ENCODE measurements around the gene TMEM61. TPM values are rescaled to one million over a fixed set of nuclear protein-coding genes. Genes with fewer than 3 reads are reported as not detected.

The TMEM61 gene
- total RNA-seq, 1 donor from 2014 or later: 1.4 TPM

DNA sequence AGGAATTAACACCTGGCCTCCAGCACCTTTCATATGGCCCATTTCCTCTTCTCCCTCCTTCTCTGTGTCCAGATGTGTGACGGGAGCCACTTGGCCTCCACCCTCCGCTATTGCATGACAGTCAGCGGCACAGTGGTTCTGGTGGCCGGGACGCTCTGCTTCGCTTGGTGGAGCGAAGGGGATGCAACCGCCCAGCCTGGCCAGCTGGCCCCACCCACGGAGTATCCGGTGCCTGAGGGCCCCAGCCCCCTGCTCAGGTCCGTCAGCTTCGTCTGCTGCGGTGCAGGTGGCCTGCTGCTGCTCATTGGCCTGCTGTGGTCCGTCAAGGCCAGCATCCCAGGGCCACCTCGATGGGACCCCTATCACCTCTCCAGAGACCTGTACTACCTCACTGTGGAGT is 5.6 kb downstream of the TMEM61 start:
- no peak for ATAC-seq

DNA sequence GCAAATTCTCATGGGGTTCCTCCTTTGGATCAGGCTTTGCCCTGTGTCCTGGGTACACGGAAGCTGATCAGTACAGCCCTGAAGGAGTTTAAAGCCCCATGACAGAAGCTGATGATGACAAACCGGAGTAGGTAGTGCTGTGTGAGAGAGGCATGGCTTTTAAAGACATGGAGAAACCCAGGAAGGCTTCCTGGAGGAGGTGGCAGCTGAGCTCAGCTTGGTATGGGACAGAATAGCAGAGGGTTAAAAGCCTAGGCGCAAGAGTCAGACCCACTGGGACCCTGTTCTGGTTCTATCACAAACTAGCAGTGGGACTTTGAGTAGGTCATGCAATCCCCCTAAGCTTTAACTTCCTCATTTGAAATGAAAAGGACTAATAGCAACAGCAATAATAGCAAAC is 6.1 kb downstream of the TMEM61 start:
- ATAC-seq: no peak

DNA sequence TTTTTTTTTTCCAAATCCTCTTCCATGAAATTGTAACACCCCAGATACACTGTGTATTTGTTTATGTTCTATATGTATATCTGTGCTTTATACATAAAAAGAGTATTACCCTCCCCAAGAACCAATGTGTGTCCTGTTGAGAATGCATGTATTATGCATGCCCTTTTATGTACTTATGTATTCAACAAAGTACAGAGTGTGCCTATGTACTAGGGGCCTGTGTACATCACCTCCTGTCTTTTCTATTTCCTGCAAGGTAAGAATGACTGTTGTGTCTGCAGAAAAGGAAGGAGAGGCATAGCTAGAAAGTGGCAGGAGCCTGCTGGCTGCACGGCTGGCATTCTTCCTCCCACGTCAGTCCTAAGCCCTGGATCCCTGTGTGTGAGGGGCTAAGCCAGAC is 7.0 kb downstream of the TMEM61 start:
- no peak for ATAC-seq

DNA sequence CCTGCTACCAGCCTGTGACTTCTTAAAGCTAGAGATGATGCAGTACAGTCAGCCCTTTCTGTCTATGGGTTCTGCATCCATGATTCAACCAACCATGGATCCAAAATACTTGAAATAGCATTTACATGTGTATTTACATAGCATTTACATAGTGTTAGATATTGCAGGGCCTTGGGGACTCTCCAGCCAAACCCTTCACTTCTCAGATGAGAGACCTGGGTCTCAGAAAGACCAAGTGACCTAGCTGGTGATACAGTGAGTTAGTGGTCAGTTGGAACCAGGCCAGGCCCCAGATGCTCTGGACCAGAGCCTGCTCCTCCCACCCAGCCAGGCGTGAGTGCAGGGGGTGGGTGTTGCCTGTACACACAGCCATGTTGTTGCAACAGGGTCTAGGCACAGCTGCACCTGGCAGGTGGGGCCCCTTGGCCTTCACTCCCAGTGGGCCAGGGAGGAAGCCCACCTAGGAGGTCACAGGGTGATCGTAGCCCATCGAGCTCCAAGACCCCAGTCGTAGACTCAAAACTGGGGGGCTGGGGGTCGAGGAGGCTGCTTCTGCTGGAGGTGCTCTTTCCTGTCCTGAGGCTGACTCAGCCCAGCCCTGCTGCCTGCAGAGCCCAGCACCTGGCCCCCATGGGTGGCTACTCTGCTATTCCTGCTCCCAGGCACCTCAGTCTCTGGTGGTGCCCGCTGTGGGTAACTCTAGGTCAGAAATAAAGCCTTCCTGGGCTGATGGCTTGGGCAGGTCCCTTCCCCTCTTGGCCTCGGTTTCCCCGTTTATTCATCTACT is 7.7 kb downstream of the TMEM61 start:
- no peak for ATAC-seq

DNA sequence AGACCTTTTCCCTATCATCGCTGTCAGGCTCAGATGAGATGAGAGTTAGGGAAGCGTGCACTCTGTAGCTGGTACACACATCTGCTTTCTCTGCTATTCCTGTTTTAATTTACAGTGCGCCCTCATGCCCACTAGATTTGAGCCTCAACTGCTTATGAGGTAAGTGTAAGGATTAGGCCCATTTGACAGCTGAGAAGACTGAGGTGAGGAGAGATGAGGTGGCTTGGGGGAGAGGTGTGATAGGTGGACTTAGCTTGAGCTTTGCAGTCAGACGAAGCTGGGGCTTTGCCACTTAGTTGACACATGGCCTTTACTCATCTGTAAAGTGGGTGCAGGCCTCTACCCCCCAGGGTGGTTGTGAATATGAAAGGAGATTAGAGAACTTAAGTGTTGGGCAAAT is 8.5 kb downstream of the TMEM61 start:
- no peak for ATAC-seq

DNA sequence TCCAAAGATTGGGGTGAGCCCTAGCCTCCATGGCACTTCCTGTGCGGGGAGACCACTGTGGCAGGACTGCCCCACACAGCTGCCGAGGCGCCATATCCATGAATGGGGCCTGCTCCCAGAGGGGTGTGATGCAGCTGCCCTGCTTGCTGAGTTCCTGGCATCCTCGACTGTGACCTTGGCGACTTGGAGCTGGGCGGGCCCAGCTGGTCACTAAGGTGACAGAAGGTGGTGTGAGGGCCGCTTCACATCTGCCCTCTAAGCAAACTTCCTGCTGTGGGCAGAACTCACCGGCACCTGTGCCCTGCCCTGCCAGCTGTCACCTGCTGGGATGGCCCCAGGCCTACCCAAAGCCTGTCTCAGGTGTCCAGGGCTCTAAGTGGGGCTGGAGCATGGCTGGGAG is 9.0 kb downstream of the TMEM61 start:
- peak; percentile 24 for ATAC-seq

DNA sequence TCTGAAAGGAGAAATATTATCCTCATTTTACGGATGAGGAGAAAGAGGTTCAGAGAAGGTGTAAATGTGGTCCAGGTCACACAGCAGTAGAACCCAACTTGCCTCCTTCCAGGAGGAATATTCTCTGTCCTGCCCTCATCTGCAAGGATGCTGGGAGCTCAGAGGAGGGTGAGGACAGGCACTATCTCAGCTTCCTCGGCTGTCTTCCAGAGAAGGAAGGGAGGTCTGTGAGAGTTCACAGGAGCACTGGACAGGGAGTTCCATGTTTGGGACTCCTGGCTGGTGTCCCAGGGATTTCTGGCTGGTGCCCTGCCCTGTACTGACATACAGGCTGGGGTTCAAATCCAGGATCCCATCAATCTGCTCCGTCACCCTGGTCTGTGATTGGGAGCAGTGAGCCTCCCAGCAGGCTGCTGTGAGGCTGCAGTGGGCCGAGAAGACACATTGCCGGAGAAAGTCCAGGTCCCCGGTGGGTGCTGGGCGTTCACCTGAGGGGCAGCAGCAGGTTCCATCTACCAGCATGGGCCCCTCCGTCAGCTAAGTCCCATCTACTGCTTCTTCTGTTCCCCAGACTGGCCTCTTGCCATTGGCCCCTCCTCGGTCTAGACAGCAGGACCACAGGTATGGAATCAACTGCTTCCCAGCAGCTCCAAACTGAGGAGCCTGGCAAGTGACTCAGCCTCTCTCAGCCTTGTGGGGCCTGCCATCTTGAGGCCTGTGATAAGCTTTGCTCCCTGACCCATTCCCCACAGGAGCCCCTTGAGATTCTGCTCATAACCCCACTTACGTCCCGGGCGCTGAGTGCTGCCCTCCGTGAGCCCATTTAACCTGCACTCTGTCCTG is 9.8 kb downstream of the TMEM61 start:
- no peak for ATAC-seq

DNA sequence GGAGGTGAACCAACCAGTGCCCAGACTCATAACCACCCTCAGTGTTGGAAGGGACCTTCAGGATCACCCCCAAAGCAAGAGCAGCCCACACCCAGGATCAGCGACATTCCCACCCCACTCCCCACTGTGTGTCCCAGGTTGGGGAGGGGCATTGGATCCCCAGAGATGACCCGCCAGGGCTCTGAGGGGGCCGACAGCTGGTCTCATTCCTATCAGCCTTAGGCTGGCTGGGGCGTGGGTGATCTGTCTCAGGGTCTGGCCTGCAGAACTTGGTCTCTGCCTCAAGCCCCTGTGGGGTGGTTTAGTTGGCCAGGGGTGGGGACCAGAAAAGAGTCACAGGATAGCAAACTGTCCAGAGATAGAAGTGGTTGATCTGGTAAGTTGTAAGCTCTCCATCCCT is 10.5 kb downstream of the TMEM61 start:
- no peak for ATAC-seq

DNA sequence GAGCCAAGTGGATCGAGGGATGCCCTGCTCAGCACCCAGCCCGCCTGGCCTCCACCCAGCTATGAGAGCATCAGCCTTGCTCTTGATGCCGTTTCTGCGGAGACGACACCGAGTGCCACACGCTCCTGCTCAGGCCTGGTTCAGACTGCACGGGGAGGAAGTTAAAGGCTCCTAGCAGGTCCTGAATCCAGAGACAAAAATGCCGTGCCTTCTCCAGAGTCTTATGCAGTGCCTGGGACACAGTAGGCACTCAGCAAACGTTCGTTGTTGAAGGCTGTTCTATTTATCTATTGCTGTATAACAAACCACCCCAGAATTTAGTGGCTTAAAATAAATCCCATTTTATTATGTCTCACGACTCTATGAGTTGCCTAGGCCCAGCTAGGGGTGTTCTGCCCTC is 11.5 kb downstream of the TMEM61 start:
- ATAC-seq: no peak

DNA sequence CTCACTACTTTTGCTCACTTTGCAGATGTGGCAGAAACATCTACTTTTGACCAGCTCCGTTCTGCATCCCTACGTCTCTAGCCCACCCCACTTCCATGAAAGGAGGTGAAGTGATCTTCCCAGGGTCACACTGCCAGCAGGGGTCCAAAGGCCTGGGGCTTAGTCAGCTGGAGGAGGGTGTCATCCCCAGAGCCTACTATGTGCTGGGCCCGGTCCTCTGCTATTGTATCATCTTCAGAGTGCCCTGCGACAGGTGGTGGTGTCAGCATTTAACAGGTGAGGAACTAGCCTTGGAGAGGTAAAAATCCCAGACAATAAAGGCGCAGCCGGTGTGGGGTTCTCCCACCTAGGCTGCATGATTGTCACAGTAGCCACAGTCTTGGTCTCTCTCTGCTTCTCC is 12.7 kb downstream of the TMEM61 start:
- ATAC-seq: no peak

DNA sequence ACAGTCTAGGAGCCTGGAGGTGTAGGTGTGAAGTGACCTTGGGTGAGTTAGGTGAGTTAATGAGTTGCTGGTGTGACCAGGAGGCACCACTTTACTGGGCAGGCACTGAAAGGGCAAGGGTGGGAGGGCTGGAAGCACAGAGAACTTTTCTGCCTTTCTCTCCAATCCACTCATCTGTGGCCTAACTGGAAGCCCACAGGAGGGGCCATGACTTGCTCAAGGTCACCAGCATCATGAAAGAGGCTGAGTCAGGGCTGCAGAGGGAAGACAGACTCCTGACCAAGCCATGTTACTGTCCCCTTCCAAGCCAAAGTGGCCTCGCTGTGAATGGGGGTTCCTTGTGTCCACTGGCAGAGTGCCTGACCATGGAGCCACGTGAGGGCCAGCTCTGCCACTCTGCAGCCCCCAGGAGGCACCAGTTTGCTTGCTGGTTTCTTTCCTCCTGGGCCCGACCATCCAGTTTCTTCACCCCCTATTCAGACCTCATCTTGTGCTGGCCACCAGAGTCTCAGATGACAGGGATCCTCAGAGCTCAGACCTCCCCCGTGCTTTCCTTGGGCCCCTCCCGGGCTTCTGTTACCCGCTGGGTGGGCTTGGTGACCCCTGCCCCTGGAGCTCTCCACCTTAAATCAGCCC is 14.0 kb downstream of the TMEM61 start:
- ATAC-seq: no peak

DNA sequence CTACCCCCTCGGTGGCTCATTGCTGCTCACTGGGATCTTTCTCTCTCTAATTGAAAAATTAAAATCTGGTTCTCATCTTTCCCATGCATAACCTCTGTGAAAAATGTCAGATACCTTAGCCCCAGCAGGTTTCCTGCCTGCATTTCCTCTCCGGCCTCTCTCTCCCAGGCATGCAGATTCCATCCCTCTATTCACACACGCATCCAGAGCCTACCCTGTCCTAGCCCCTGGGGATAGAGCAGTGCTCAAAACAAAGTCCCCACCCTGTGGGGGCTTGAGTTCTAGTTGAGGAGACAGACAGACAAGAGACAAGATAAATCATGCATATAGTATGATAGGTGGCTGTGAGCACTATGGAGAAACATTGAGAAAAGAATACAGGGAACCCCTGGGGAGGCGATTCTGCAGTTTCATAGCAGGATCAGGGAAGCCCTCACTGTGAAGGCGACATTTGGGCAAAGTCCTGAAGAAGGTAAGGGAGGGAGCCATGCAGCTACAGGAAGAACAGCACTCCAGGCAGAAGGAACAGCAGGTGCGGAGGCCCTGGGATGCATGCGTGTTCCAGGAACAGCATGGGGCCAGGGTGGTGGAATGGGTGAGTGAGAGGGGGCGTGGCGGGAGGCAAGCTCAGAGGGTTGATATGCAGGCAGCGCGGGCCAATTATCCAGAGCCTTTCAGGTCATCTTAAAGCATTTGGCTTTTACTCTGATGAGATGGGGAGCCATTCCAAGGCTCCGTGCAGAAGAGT is 14.8 kb downstream of the TMEM61 start:
- ATAC-seq: no peak

DNA sequence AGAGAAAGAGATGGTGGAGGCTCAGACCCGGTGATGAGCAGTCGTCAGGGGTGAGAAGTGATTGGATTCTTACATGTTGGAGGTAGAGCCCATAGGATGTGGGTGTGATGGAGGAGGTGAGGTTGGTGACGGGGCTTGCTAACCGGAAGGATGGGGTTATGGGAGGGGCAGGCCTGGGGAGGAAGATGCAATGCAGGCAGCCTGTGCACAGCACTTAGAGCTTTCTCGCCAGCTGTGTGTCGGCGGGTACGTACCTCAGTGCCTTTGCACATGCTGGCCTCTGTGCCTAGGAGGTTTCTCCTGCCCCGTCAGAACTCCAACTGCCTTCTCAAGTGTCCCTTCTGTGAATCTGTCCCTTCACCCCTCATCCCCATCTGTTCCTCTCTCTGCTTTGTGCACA is 15.4 kb downstream of the TMEM61 start:
- ATAC-seq: no peak

DNA sequence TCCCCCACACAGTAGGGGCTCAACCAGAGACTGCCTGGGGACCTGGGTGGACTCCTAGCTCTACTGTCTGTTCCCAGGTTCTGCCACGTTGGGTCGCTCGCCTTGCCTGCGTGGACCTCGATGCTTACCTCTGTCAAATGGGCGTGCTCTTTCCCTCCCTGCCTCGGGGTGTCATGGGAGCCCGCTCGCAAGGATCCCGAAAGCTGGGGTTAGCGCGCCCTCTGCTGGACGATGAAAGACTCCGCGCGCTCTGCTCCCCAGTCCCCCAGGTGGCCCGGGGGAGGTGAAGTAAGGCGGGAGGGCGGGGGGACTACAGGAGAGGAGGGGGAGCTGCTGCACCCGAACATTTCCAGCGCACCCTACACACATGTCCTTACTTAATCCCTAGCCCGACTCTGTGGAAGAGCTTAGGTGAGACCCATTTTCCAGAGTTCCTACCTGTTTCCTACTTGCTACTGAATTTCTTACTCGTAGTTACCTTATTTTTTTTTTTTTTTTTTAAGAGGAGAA is 16.0 kb downstream of the TMEM61 start:
- ATAC-seq: peak; percentile 84

DNA sequence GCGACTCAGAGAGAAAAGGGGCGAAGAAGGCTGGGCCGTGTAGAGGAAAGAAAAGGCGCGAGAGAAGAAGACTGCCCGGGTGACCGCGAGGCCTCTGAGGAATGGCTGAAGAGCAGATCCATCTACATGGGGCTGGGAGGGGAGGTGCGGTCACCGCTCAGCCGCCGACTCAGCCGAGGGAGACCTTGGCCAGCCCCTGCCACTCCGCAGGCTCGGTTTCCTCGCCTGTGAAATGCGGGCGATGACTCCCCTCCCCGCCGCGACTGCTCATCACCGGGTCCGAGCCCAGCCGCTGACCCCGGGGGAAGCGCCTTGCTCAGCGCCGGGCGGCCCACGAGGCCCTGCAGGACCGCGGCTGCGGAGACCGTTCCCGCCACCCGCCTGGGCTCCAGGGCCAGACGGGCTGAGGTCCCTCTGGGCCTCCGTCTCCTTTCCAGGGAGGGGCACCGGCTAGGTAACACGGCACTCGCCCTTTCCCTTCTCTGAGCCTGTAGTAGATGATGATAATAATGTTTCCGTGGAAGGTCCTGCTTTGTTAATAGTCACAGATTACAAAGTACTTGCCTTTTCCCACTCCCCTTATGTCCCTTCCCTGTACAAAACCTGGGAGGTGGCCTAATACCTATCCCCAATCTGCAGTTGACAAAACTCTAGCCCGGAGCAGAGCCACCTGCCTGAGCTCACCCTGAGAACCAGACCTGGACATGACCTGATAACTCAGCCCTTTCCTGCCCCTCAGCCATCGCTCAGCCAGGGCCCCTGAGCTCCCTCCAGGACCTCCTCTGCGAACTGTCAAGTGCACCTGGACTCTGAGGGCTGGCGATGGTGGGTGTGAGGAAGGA is 16.7 kb downstream of the TMEM61 start:
- ATAC-seq: no peak

DNA sequence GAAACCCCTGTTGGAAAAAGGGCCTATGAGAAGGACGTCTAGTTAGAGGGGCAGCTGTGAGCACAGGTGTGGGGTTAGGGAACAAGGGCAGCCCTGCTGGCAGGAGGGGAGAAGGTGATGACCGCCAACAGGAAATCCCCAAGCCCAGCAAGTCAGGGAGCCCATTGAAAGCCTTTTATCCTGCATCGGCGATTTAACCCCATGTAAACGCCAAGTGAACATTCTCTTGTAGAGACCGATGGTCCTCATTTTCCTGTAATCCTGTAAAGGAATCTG is 17.2 kb downstream of the TMEM61 start:
- ATAC-seq: no peak

DNA sequence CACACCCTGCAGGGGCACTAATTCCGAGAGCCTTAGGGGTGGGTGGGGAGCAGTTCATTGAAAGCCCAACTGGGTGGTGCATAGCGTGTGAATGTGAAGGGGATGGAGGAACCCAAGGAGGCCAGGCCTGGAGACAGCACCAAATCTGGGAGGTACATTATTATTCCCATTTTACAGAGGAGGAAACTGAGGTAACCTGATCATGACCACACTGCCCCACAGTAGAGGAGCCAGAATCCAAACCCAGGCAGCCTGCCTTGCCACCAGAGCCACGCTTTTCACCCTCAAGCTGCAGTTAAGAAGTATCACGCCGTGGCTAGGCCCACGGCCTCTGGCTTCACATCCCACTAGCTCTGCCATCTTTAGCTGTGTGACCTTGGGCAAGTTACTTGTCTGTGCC is 17.7 kb downstream of the TMEM61 start:
- no peak for ATAC-seq

DNA sequence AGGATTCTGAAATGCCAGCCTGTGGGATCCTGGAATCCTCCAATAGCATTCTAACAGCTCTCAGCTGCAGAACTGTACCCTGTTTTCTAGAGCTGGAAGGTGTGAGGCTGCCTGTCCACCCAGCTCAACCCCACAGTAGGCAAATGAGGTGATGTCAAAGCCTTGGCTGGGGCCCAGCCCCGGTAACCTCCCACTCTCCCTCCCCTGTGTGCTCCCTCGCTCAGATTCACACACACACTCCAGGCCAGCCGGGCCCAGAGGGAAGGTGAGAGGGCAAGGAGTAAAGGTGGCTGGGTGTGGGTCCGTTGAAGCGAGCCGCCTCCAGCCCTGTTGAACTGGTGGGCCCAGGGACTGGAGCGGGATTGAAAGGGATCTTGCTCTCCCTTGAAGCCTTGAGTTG is 18.2 kb downstream of the TMEM61 start, which contains the start of gene BSND:
TSS of gene BSND (plus strand) at position 257 of the 400 bp plus-strand sequence. CDS start 254 bp downstream, outside the sequence.
- no peak for ATAC-seq

DNA sequence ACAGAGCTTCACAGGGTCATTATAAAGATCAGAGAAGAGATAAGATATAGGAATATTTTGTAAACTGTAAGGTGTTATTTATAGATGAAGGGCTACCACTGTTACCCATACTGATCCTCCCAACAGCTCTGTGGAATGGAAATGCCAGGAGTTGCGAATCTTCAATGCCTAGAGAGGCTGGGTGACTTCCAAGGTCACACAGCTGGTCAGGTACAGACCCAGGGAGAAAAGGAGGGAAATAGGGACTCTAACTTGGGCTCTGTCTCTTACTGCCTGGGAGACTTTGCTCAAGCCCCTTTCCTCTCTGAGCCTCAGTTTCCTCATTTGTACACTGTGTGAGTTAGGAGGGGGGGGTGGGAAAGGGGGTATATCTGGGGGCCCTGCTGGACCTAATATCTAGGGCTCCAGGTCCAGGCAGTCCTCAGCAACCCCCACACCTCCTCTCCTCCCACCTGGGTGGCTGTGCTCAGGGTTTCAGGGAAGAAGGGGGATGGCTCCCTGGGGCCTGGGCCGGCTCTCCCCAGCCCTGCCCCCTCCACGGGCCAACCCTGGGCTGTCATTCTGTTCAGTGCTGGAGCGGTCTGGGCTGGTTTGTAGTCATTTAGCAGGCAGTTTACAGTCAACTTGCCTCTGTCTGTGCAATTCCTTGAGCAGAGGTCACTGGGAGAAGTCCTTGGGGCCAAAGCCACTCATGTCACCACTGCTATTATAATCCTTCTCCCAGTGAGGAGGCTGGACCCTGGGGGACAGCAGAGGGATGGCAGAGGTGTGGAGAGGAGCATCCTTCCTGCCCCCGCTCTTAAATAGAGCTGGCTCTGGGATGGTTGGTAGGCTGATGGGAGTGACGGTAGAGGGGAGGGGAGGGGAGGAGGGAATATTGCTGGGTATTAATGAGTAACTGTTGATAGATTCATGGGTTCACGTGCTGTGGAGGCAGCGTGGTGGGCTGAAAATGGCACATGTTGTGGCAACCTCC is 20.0 kb downstream of the TMEM61 start:
- no peak for ATAC-seq

DNA sequence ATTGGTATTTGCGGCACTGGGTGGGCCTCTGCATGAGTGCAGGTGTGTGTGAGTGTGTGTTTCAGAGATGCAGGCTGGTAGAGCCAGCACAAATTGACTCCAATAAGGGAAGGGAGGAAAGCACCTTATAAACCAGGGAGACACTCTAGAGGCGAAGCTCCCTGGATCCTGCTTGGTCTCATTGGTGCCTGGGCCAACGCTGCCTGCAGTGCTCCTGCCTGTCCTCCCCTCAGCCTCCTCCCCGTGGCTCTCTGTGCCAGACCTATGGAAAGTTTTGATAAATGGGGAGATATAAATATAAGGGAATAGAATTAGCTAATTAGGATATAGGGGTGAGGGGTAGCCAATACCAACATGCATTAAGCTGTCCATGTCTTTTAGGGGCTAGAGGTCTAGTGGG is 20.9 kb downstream of the TMEM61 start:
- no peak for ATAC-seq

DNA sequence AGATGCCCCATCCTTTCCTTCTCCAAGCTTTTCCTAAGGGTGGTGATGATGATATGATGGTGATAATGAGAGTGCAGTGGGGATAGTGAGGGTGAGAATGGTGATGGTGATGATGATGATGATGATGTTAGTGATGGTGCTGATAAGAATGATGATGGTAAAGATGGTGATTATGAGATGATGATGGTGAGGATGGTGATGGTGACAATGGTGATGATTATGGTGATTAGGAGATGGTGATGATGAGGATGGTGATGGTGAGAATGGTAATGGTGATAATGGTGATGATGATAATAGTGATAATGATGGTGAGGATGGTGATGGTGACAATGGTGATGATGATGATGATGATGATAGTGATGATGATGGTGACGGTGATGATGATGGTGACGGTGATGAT is 22.3 kb downstream of the TMEM61 start:
- no peak for ATAC-seq
